Measurements from ENCODE around the gene C1orf21. TPM values are rescaled to one million over a fixed set of nuclear protein-coding genes. Genes with fewer than 3 reads are reported as not detected.

The C1orf21 gene
- polyA plus RNA-seq, 3 donors, result 0.23 to 1.1 (median 0.28) TPM

- H3K27ac ChIP-seq (ENCODE audit: low read depth in 1 of 2, low read length in 2 of 2), result no peak overlapping the region
- no peaks in the 10 kb centered on the region for H3K79me2 ChIP-seq (ENCODE audit: insufficient read depth, low read length)
- TF ChIP-seq CTCF (IDR thresholded peaks at IDR 0.05), result no peak
- H3K9ac ChIP-seq (ENCODE audit: insufficient read depth, low read length, poor library complexity, severe bottlenecking), result no peak overlapping the region
- Mint-ChIP-seq H3K36me3 (peaks cover 0 to 4% of the 10 kb centered on the region in 2 donors), H3K4me3 (no peak overlapping the region), H3K9me3 (peaks cover 0 to 2% (median 0%) of the 10 kb centered on the region in 7 donors), H3K27ac (no peak overlapping the region), H3K27me3 (ENCODE audit: low read depth in 3 of 3) (peaks cover 0 to 2% (median 0%) of the 10 kb centered on the region in 3 donors), H3K4me1 (peaks cover 2% of the 10 kb centered on the region)
- no peaks in the 10 kb centered on the region for H3K27me3 ChIP-seq (ENCODE audit: control insufficient read depth in 2 of 2, insufficient read depth in 2 of 2, low read length in 2 of 2)
- H4K20me1 ChIP-seq (ENCODE audit: insufficient read depth, low read length), result no peaks in the 10 kb centered on the region
- no peak overlapping the region for H2AFZ ChIP-seq (ENCODE audit: insufficient read depth, low read depth, low read length, poor library complexity, severe bottlenecking)
- H3K36me3 ChIP-seq (replicated peaks in 1 of 2; ENCODE audit: control insufficient read depth in 1 of 2, insufficient read depth in 2 of 2, low read length in 2 of 2), result no peaks in the 10 kb centered on the region
- no peak overlapping the region for H3K4me2 ChIP-seq (replicated peaks; ENCODE audit: extremely low read depth, low read length, poor library complexity, severe bottlenecking)
- no peak overlapping the region for H3K4me3 ChIP-seq (replicated peaks in 1 of 3; ENCODE audit: low read depth in 2 of 3, low read length in 3 of 3)
- no peak for DNase-seq
- intact Hi-C loops (cut with micrococcal nuclease), result no loop called here
- WGBS (ENCODE audit: insufficient coverage), result no CpG with 5 or more reads among the region's 2 CpGs
- no peaks in the 10 kb centered on the region for H3K4me1 ChIP-seq (ENCODE audit: control insufficient read depth in 1 of 2, insufficient read depth in 2 of 2, low read length in 2 of 2)
- H3K9me3 ChIP-seq (replicated peaks in 1 of 2; ENCODE audit: control insufficient read depth in 1 of 2, insufficient read depth in 1 of 2, low read length in 2 of 2), result no peaks in the 10 kb centered on the region
Observed at GRCh38 chr1:184514447-184514846, 127.6 kb downstream of the C1orf21 start.

GRCh38 chr1:184517130-184517529, 130.3 kb downstream of the C1orf21 start:
- no peak for TF ChIP-seq CTCF (IDR thresholded peaks at IDR 0.05)

More at GRCh38 chr1:184517130-184517529, 130.3 kb downstream of the C1orf21 start:
- no peak overlapping the region for H3K9ac ChIP-seq (ENCODE audit: insufficient read depth, low read length, poor library complexity, severe bottlenecking)
- Mint-ChIP-seq H3K27me3 (ENCODE audit: low read depth in 3 of 3) (peaks cover 0 to 4% (median 0%) of the 10 kb centered on the region in 3 donors), H3K4me1 (peaks cover 2% of the 10 kb centered on the region), H3K4me3 (no peak overlapping the region), H3K27ac (no peak overlapping the region), H3K36me3 (peaks cover 0 to 4% of the 10 kb centered on the region in 2 donors), H3K9me3 (peaks cover 0 to 2% (median 0%) of the 10 kb centered on the region in 7 donors)
- H2AFZ ChIP-seq (ENCODE audit: insufficient read depth, low read depth, low read length, poor library complexity, severe bottlenecking), result no peak overlapping the region
- H3K9me3 ChIP-seq (replicated peaks in 1 of 2; ENCODE audit: control insufficient read depth in 1 of 2, insufficient read depth in 1 of 2, low read length in 2 of 2), result no peaks in the 10 kb centered on the region
- DNase-seq, result no peak
- no peaks in the 10 kb centered on the region for H4K20me1 ChIP-seq (ENCODE audit: insufficient read depth, low read length)
- no peak overlapping the region for H3K27ac ChIP-seq (ENCODE audit: low read depth in 1 of 2, low read length in 2 of 2)
- no peaks in the 10 kb centered on the region for H3K36me3 ChIP-seq (replicated peaks in 1 of 2; ENCODE audit: control insufficient read depth in 1 of 2, insufficient read depth in 2 of 2, low read length in 2 of 2)
- H3K79me2 ChIP-seq (ENCODE audit: insufficient read depth, low read length), result no peaks in the 10 kb centered on the region
- H3K4me2 ChIP-seq (replicated peaks; ENCODE audit: extremely low read depth, low read length, poor library complexity, severe bottlenecking), result no peak overlapping the region
- no peaks in the 10 kb centered on the region for H3K27me3 ChIP-seq (ENCODE audit: control insufficient read depth in 2 of 2, insufficient read depth in 2 of 2, low read length in 2 of 2)
- intact Hi-C loops (cut with micrococcal nuclease), result no loop called here
- no peak overlapping the region for H3K4me3 ChIP-seq (replicated peaks in 1 of 3; ENCODE audit: low read depth in 2 of 3, low read length in 3 of 3)
- no peaks in the 10 kb centered on the region for H3K4me1 ChIP-seq (ENCODE audit: control insufficient read depth in 1 of 2, insufficient read depth in 2 of 2, low read length in 2 of 2)
